Activated naive CD4-positive, alpha-beta T cell treated with anti-CD3 and anti-CD28 coated beads, Interleukin-2, amount 50 U/mL, for 72 hours (primary cell): ENCODE measurements around the gene KIAA1755. TPM values are rescaled to one million over a fixed set of nuclear protein-coding genes. Genes with fewer than 3 reads are reported as not detected.

Experiments
- ATAC-seq, 2 donors: fragments of 150-1000 bp; cut with Tn5 transposase; 2 replicates each; pipeline ENCODE4 v1.10.0; 2021; ENCODE audit warnings: mild to moderate bottlenecking in 2 of 2, moderate library complexity in 2 of 2
- DNase-seq, 2 donors: peaks; one replicate each; pipeline ENCODE4 v3.0.0; 2021 to 2022; ENCODE audit warnings: low spot score in 2 of 2
- H3K27ac Mint-ChIP-seq, 2 donors: one replicate each; pipeline ENCODE4 v1.8.0; 2022; ENCODE audit warnings: mild to moderate bottlenecking in 2 of 2, mixed read lengths in 2 of 2
- H3K36me3 Mint-ChIP-seq, 2 donors: one replicate each; pipeline ENCODE4 v1.8.0; 2022; ENCODE audit warnings: mixed read lengths in 2 of 2
- H3K9me3 Mint-ChIP-seq, 2 donors: one replicate each; pipeline ENCODE4 v1.8.0; 2022; ENCODE audit warnings: mixed read lengths in 2 of 2
- total RNA-seq, 2 donors: library from RNA; stranded (reverse); gene quantifications; one replicate each; pipeline ENCODE4 v1.2.3, GENCODE V29; 2022

Gene KIAA1755
- total RNA-seq, 2 donors from 2014 or later, result not detected

DNA sequence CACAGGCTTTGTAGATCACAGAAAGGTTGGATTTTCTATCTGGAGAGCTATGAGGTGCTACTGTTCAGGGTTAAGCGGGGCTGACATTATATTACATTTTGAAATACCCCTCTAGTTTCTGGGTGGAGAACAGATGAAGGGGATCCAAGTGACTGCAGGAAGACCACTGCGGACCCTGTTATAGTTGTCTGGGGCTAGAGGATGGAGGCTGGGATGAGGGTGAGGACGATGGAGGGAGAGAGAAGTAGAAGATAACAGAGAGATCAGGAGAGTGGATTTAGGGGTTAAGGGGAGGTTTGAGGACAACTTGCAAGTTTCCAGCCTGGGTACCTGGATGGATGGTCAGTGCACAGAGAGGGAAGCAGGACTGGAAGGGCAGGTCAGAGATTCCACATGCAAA lies 52.0 kb downstream of the KIAA1755 start:
- no peaks in the 10 kb centered on the region for H3K9me3 Mint-ChIP-seq
- no peak overlapping the region for H3K27ac Mint-ChIP-seq
- no peak for DNase-seq
- H3K36me3 Mint-ChIP-seq, result no peaks in the 10 kb centered on the region
- no peak for ATAC-seq

DNA sequence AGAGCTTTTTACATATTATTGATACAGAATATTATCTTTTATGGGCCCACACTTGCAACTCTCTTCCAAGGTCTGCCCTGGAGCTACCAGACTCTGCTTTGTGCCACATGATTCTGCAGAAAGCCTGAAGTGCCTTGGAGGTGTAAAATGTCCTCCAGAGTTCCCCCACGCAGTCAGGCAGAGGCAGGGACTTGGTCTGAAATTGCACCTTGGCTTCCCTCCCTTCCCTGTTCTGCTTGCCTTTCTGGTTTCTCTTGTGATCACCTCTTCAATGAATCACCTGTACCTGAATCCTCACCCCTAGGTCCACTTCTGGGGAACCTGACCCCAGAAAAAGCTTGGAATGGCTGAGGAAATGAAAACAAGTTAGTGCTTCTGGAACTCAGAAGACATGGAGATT lies 52.4 kb downstream of the KIAA1755 start:
- Mint-ChIP-seq H3K9me3 (no peaks in the 10 kb centered on the region), H3K27ac (no peak overlapping the region), H3K36me3 (no peaks in the 10 kb centered on the region)
- no peak for ATAC-seq
- DNase-seq, result no peak

- H3K36me3 Mint-ChIP-seq, result no peaks in the 10 kb centered on the region
- DNase-seq, result no peak
- no peaks in the 10 kb centered on the region for H3K9me3 Mint-ChIP-seq
- no peak overlapping the region for H3K27ac Mint-ChIP-seq
- ATAC-seq, result no peak
These were observed 52.9 kb downstream of the KIAA1755 start for GRCh38 chr20:38207621-38208020.

- H3K36me3 Mint-ChIP-seq, result no peaks in the 10 kb centered on the region
- H3K9me3 Mint-ChIP-seq, result no peaks in the 10 kb centered on the region
- no peak for ATAC-seq
- no peak for DNase-seq
- no peak overlapping the region for H3K27ac Mint-ChIP-seq
These were observed 55.5 kb downstream of the KIAA1755 start for GRCh38 chr20:38205001-38205400.

DNA sequence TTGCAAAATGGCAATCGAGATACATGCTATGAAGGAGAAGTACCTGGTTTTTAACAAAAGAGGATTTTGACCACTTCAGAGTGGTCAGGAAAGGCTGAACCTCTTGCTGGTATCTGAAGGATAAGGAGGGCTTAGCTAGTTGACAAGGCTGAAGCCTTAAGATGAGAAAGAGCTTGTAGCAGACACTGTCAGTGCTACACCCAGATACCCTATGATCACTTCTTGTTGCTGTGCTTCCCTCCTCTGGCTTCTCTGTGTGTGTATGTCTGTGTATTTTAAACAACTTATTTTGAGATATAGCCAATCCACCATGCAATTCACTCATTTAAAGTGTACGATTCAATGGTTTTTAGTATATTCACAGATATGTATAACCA lies 56.6 kb downstream of the KIAA1755 start:
- H3K36me3 Mint-ChIP-seq, result no peaks in the 10 kb centered on the region
- ATAC-seq (no peak), DNase-seq (no peak)
- H3K9me3 Mint-ChIP-seq, result no peaks in the 10 kb centered on the region
- H3K27ac Mint-ChIP-seq, result no peak overlapping the region

GRCh38 chr20:38203337-38203980 lies 57.1 kb downstream of the KIAA1755 start:
- Mint-ChIP-seq H3K27ac (no peak overlapping the region), H3K9me3 (no peaks in the 10 kb centered on the region), H3K36me3 (no peaks in the 10 kb centered on the region)
- DNase-seq (peak in 1 of 2 donors; percentile 4), ATAC-seq (no peak)

- DNase-seq, result peak in 1 of 2 donors; percentile 30
- H3K9me3 Mint-ChIP-seq, result no peaks in the 10 kb centered on the region
- no peak for ATAC-seq
- no peak overlapping the region for H3K27ac Mint-ChIP-seq
- no peaks in the 10 kb centered on the region for H3K36me3 Mint-ChIP-seq
These were observed 57.6 kb downstream of the KIAA1755 start for GRCh38 chr20:38202982-38203293.

GRCh38 chr20:38202153-38202981 lies 58.2 kb downstream of the KIAA1755 start:
- ATAC-seq (no peak), DNase-seq (peak in 1 of 2 donors; percentile 34)
- Mint-ChIP-seq H3K9me3 (no peaks in the 10 kb centered on the region), H3K27ac (no peak overlapping the region), H3K36me3 (no peaks in the 10 kb centered on the region)

GRCh38 chr20:38201356-38201755 lies 59.2 kb downstream of the KIAA1755 start:
- Mint-ChIP-seq H3K9me3 (no peaks in the 10 kb centered on the region), H3K36me3 (no peaks in the 10 kb centered on the region), H3K27ac (no peak overlapping the region)
- DNase-seq (peak in 1 of 2 donors; percentile 18), ATAC-seq (no peak)

- no peak for ATAC-seq
- Mint-ChIP-seq H3K27ac (no peak overlapping the region), H3K9me3 (no peaks in the 10 kb centered on the region), H3K36me3 (no peaks in the 10 kb centered on the region)
- peak in 1 of 2 donors; percentile 23 for DNase-seq
These were observed 59.9 kb downstream of the KIAA1755 start for GRCh38 chr20:38200646-38201045.

DNA sequence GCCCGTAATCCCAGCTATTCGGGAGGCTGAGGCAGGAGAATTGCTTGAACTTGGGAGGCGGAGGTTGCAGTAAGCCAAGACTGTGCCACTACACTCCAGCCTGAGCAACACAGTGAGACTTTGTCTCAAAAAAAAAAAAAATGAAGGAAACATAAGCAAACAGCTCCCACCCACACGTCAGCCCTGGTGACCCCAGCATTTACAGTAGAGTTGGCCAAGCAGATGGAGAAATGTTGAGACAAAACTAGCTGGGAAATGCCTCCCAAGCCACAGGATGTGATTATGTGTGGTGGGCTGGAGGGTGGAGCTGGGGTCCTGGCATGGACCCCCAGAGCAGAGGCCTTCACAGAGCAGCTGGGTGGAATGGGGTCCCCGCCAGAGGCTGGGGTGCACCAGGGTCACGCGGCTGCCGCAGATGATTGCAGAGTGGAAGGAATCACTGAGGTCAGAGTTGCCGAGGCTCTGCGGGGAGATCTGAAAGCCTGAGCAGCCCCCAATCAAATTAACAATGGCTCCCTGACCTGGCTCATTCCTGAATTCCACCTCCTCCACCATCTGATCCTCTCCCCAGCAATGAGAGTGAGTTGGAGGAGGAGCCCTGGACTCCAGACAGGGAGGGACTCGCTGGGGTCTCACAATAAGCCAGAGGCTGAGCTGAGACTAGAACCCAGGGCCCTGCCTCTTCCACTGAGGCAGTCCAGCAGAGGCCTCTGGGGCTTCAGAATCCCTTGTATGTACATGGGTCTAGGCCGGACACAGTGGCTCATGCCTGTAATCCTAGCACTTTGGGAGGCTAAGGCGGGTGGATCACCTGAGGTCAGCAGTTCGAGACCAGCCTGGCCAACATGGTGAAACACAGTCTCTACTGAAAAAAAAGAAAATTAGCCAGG lies 60.8 kb downstream of the KIAA1755 start:
- ATAC-seq, result no peak
- Mint-ChIP-seq H3K27ac (no peak overlapping the region), H3K9me3 (no peaks in the 10 kb centered on the region), H3K36me3 (no peaks in the 10 kb centered on the region)
- peak in 1 of 2 donors; percentile 21 for DNase-seq

DNA sequence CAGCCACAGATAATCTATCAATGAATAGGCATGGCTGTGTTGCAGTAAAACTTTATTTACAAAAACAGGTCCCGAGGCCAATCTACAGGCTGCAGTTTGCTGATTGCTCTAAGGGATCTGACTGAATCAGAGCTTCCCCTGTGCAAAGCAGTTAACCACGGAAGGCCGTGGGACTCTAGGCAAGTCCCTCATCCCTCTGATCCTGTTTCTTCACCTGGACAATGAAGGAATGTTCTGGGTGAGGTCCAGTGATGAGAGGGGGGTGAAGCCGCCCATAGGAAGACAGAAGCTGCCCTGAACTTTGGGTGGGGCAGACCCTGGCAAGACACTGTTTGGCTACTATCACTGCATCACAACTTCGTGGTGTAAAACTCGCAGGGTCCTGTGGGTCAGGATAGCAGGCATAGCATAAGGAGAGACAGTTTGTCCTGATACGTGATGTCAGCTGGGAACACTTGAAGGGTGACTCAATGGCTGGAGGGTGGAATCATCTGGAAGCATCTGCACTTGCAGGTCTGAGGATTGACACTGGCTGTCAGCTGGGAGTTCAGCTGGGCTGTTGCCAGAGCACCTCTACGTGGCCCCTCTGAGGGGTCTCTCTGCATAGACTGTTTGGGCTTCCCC lies 62.2 kb downstream of the KIAA1755 start:
- DNase-seq, result no peak
- peaks cover 0 to 7% of the 10 kb centered on the region in 2 donors for H3K9me3 Mint-ChIP-seq
- H3K27ac Mint-ChIP-seq, result no peak overlapping the region
- no peak for ATAC-seq
- no peaks in the 10 kb centered on the region for H3K36me3 Mint-ChIP-seq

DNA sequence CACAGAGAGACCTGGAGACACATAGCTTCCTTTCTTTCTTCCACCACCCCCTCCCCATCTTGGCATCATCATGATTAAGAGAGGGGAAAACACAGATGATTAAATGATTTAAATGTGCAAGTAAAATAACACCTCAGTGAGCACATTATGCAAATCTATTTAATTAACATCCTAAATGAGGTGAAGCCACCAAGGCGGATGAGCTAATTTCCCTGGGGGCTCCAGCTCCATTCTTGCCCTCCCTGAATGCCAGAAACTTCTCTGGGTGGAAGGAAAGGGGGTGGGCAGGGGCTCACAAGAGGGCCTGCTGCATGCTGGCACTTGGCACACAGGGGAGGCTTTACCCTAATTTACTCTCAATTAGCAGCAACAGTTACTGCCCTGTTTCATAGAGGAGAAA lies 62.9 kb downstream of the KIAA1755 start:
- DNase-seq (no peak), ATAC-seq (no peak)
- H3K27ac Mint-ChIP-seq, result no peak overlapping the region
- no peaks in the 10 kb centered on the region for H3K36me3 Mint-ChIP-seq
- peaks cover 0 to 7% of the 10 kb centered on the region in 2 donors for H3K9me3 Mint-ChIP-seq

- DNase-seq, result no peak
- Mint-ChIP-seq H3K36me3 (no peaks in the 10 kb centered on the region), H3K9me3 (peaks cover 0 to 7% of the 10 kb centered on the region in 2 donors), H3K27ac (no peak overlapping the region)
- no peak for ATAC-seq
These were observed 63.3 kb downstream of the KIAA1755 start for GRCh38 chr20:38197217-38197616.

DNA sequence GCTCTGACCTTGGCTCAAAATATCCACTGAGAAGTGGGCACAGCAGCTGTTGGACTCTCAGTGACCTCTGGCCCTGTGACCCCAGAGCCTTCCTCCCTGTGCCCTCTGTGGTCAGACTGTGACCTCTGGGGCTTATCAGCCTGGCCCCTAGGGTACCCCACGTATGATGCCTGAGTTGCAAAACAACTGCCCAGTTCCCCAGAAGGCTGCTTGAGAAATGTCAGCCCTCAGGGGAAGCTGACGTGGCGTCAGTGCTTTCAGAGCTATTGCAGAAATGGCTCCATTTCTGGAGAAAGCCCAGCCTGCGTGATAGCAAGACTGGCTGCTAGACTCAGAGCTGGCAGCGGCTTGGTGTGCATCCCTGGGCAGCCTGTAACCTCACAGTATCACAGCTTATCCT lies 63.9 kb downstream of the KIAA1755 start:
- no peak for ATAC-seq
- no peak for DNase-seq

GRCh38 chr20:38196076-38196475 lies 64.5 kb downstream of the KIAA1755 start:
- H3K36me3 Mint-ChIP-seq, result no peaks in the 10 kb centered on the region
- peaks cover 0 to 7% of the 10 kb centered on the region in 2 donors for H3K9me3 Mint-ChIP-seq
- ATAC-seq, result no peak

More for the DNA sequence above, 63.9 kb downstream of the KIAA1755 start:
- H3K9me3 Mint-ChIP-seq, result peaks cover 0 to 7% of the 10 kb centered on the region in 2 donors
- H3K36me3 Mint-ChIP-seq, result no peaks in the 10 kb centered on the region
- H3K27ac Mint-ChIP-seq, result no peak overlapping the region

GRCh38 chr20:38195521-38195920 lies 65.0 kb downstream of the KIAA1755 start:
- ATAC-seq, result no peak
- Mint-ChIP-seq H3K9me3 (peaks cover 0 to 7% of the 10 kb centered on the region in 2 donors), H3K27ac (no peak overlapping the region), H3K36me3 (no peaks in the 10 kb centered on the region)
- DNase-seq, result no peak

More at GRCh38 chr20:38196076-38196475, 64.5 kb downstream of the KIAA1755 start:
- no peak overlapping the region for H3K27ac Mint-ChIP-seq
- DNase-seq, result no peak
